Natural killer cell (primary cell): ENCODE results near the gene FHIT. TPM values are rescaled to one million over a fixed set of nuclear protein-coding genes. Genes with fewer than 3 reads are reported as not detected.

ENCODE experiments used
- ATAC-seq, 3 donors: fragments of 150-1000 bp in 2 of 3; fragments of 200-7000 bp in 1 of 3; cut with Tn5 transposase; 1 replicate in 1 of 3; 2 replicates in 2 of 3; pipeline ENCODE4 v1.10.0; 2021; ENCODE audit warnings: mild to moderate bottlenecking in 2 of 3, moderate library complexity in 2 of 3
- DNase-seq, 2 donors: peaks; one replicate each; pipeline versions ENCODE4 v3.0.0 to v3.0.0-alpha.2; 2013 to 2021; ENCODE audit warnings: mixed read lengths in 1 of 2
- H3K27ac ChIP-seq: one replicate; pipeline ENCODE4 v1.5.1; 2013; ENCODE audit warnings: mild to moderate bottlenecking, low read length
- H3K27me3 ChIP-seq: one replicate; pipeline ENCODE4 v1.6.1; 2013; ENCODE audit warnings: low read length; ENCODE audit not compliant: control insufficient read depth, insufficient read depth
- H3K36me3 ChIP-seq: one replicate; pipeline ENCODE4 v1.6.1; 2013; ENCODE audit warnings: low read length; ENCODE audit not compliant: control insufficient read depth, insufficient read depth
- H3K4me1 ChIP-seq: one replicate; pipeline ENCODE4 v1.6.1; 2013; ENCODE audit warnings: low read length; ENCODE audit not compliant: control insufficient read depth, insufficient read depth
- H3K4me3 ChIP-seq: one replicate; pipeline ENCODE4 v1.5.1; 2013; ENCODE audit warnings: low read length
- H3K9me3 ChIP-seq: one replicate; pipeline ENCODE4 v1.6.1; 2013; ENCODE audit warnings: low read length; ENCODE audit not compliant: control insufficient read depth, insufficient read depth
- H3K27ac Mint-ChIP-seq, 2 donors: one replicate each; pipeline ENCODE4 v1.8.0; 2022; ENCODE audit warnings: mild to moderate bottlenecking in 2 of 2, mixed read lengths in 2 of 2, moderate library complexity in 1 of 2
- H3K27me3 Mint-ChIP-seq, 2 donors: one replicate each; pipeline ENCODE4 v1.8.0; 2022; ENCODE audit warnings: low read depth in 2 of 2, mixed read lengths in 2 of 2
- H3K36me3 Mint-ChIP-seq: one replicate; pipeline ENCODE4 v1.8.0; 2022; ENCODE audit warnings: mixed read lengths
- H3K4me1 Mint-ChIP-seq, 2 donors: one replicate each; pipeline ENCODE4 v1.8.0; 2022; ENCODE audit warnings: mixed read lengths in 2 of 2
- H3K4me3 Mint-ChIP-seq: one replicate; pipeline ENCODE4 v1.8.0; 2022; ENCODE audit warnings: mild to moderate bottlenecking, moderate library complexity, mixed read lengths
- H3K9me3 Mint-ChIP-seq, 2 donors: one replicate each; pipeline ENCODE4 v1.8.0; 2022; ENCODE audit warnings: mixed read lengths in 2 of 2
- CTCF ChIP-seq: fragments of 200-600 bp; IDR thresholded peaks from one replicate; pipeline ENCODE4 v1.8.0; 2022; ENCODE audit warnings: antibody characterized with exemption
- WGBS: methylation state at CpG from one replicate; pipeline ENCODE4 v1.1.7; 2013; ENCODE audit warnings: missing lambda C conversion rate; ENCODE audit not compliant: insufficient coverage; 5-methylcytosine and 5-hydroxymethylcytosine counted together
- intact Hi-C: fragments of 100-400 bp; cut with micrococcal nuclease; formaldehyde crosslinking; loops from one replicate; pipeline ENCODE4 v1.14.2; 2022
- total RNA-seq, 4 donors: library from RNA; stranded (reverse); fragments of 120-200 nt in 1 of 4; gene quantifications; one replicate each; pipeline versions ENCODE4 v1.2.3 to v1.2.4, GENCODE V29; 2013 to 2022

Gene FHIT
- total RNA-seq, 3 donors from 2014 or later (not counting 1 experiment from before 2014, with no cell fraction given), result 2.7 to 6.1 (median 3.3) TPM

- DNase-seq (no peak), ATAC-seq (no peak)
- Histone ChIP-seq H3K36me3 (no peaks in the 10 kb centered on the region), H3K4me3 (no peak overlapping the region), H3K27ac (no peak overlapping the region), H3K9me3 (no peaks in the 10 kb centered on the region), H3K4me1 (no peaks in the 10 kb centered on the region), H3K27me3 (no peaks in the 10 kb centered on the region)
- Mint-ChIP-seq H3K9me3 (no peaks in the 10 kb centered on the region), H3K36me3 (no peaks in the 10 kb centered on the region), H3K4me1 (no peaks in the 10 kb centered on the region), H3K4me3 (no peak overlapping the region), H3K27ac (no peak overlapping the region), H3K27me3 (no peaks in the 10 kb centered on the region)
- no peak for TF ChIP-seq CTCF
- 100% methylated on average over 1 of the region's 2 CpGs for WGBS
- intact Hi-C loops, result no loop called here
Measured at GRCh38 chr3:60383345-60383744, 867.9 kb downstream of the FHIT start.

GRCh38 chr3:60366486-60366885 lies 884.8 kb downstream of the FHIT start:
- no peak overlapping the region for H3K27ac Mint-ChIP-seq
- H3K27ac ChIP-seq, result no peak overlapping the region
- DNase-seq, result no peak
- intact Hi-C loops, result no loop called here
- no peak overlapping the region for H3K4me3 Mint-ChIP-seq
- H3K4me1 ChIP-seq, result no peaks in the 10 kb centered on the region
- H3K9me3 Mint-ChIP-seq, result no peaks in the 10 kb centered on the region
- no peak for ATAC-seq
- TF ChIP-seq CTCF, result no peak
- H3K4me1 Mint-ChIP-seq, result peaks cover 5 to 6% of the 10 kb centered on the region in 2 donors
- H3K9me3 ChIP-seq, result no peaks in the 10 kb centered on the region
- peaks cover 0 to 6% of the 10 kb centered on the region in 2 donors for H3K27me3 Mint-ChIP-seq
- H3K27me3 ChIP-seq, result no peaks in the 10 kb centered on the region
- WGBS, result 95% methylated on average over 2 of the region's 2 CpGs
- H3K4me3 ChIP-seq, result no peak overlapping the region
- no peaks in the 10 kb centered on the region for H3K36me3 ChIP-seq
- no peaks in the 10 kb centered on the region for H3K36me3 Mint-ChIP-seq

DNA sequence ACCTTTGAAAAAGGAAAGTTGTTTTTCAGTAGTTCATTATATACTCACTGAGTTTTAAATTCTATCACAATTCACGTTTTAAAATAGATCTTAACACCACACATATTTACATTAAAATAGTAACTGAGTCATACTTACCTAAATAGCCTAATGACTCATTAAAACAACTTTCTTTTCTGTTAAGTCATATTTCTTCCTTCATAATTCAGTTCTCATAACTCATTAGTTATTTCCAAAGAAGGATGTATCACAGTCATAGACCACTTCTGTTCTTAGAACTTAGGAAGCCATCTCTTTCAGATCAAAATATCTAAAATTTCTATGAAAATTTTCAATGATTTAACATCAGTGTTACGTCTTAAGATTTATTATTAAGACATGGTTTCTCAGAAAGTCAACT lies 885.9 kb downstream of the FHIT start:
- no peak for ATAC-seq
- Mint-ChIP-seq H3K27me3 (peaks cover 6% of the 10 kb centered on the region in 2 donors), H3K9me3 (peaks cover 0 to 2% of the 10 kb centered on the region in 2 donors), H3K36me3 (no peaks in the 10 kb centered on the region), H3K4me1 (peaks cover 5 to 6% of the 10 kb centered on the region in 2 donors), H3K4me3 (no peak overlapping the region), H3K27ac (no peak overlapping the region)
- no peak overlapping the region for H3K4me3 ChIP-seq
- no peaks in the 10 kb centered on the region for H3K36me3 ChIP-seq
- no peaks in the 10 kb centered on the region for H3K4me1 ChIP-seq
- no CpG with 5 or more reads among the region's 2 CpGs for WGBS
- no peak overlapping the region for H3K27ac ChIP-seq
- no peak for DNase-seq
- no peaks in the 10 kb centered on the region for H3K27me3 ChIP-seq
- no peaks in the 10 kb centered on the region for H3K9me3 ChIP-seq
- intact Hi-C loops, result no loop called here
- TF ChIP-seq CTCF, result no peak

DNA sequence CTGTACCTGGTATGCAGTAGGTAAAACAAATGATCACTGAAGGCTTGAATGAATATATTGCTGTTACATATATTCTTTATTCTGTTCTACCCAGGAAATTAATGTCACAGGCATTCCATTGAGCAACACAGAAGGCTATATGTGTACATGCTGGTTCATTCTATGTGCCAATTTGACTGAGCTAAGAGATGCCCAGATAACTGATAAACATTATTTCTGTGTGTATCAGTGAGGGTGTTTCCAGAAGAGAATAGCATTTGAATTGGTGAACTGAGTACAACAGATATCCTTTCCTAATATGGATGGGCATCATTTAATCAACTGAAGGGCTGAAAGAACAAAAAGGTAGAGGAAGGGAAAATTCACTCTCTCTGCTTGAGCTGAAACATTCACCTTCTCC lies 886.8 kb downstream of the FHIT start:
- peaks cover 5 to 6% of the 10 kb centered on the region in 2 donors for H3K4me1 Mint-ChIP-seq
- ATAC-seq, result peak in 1 of 3 donors; percentile 55
- peaks cover 0 to 2% of the 10 kb centered on the region in 2 donors for H3K9me3 Mint-ChIP-seq
- H3K27me3 Mint-ChIP-seq, result peaks cover 6% of the 10 kb centered on the region in 2 donors
- no peaks in the 10 kb centered on the region for H3K36me3 ChIP-seq
- no peak overlapping the region for H3K4me3 Mint-ChIP-seq
- TF ChIP-seq CTCF, result no peak
- intact Hi-C loops, result no loop called here
- no peak overlapping the region for H3K27ac Mint-ChIP-seq
- no peak overlapping the region for H3K27ac ChIP-seq
- no peaks in the 10 kb centered on the region for H3K9me3 ChIP-seq
- H3K4me3 ChIP-seq, result no peak overlapping the region
- no peak for DNase-seq
- no peaks in the 10 kb centered on the region for H3K27me3 ChIP-seq
- no peaks in the 10 kb centered on the region for H3K4me1 ChIP-seq
- H3K36me3 Mint-ChIP-seq, result no peaks in the 10 kb centered on the region
